Measurements from ENCODE around the gene HSPA12A. TPM values are rescaled to one million over a fixed set of nuclear protein-coding genes. Genes with fewer than 3 reads are reported as not detected.

Gene HSPA12A
- polyA plus RNA-seq, 2 of the 4 experiments (the other 2 are of a cell fraction) = 16.9 to 17.0 TPM

DNA sequence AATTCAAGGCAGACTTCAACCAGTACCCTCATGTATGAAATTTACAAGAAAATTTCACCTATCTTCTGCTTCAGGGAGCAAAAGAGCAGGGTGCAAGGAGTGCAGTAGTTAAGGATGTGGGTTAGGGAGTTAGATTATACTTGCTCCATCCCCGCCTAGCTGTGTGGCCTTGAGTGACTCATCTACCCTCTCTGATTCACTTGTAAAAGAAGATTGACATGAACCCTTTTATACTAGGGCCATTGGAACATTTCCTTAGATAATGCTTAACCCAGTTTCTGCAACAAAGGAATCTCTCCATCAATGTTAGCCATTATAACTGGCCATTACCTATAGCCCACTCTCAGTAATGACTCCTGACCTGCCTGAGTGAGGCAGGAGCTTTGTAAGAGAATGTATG, 10.2 kb upstream of the HSPA12A start:
- Histone ChIP-seq H3K4me1 (peaks cover 32% of the 10 kb centered on the region), H3K27ac (peak overlapping the region; percentile 30 to 68; a peak in 3 of 6 replicates), H3K4me2 (peak overlapping the region; percentile 37; the same call in 2 of the 3 replicates), H3K4me3 (no peak overlapping the region), H3K9me3 (0 out of 3 replicates have a peak, but pooled peaks cover 3% of the 10 kb centered on the region)
- WGBS (ENCODE audit: missing lambda C conversion rate) = 15% methylated on average over 1 of the region's 1 CpG
- no peak for FAIRE-seq
- CTCF ChIA-PET = interaction anchor here (1.0 to 1.6 kb wide), 3 partner anchors 9 to 70 kb away, joined by 4 to 5 read pairs (median 4); partner anchors contain the start of gene HSPA12A
- TF ChIP-seq FOSB (CRISPR knock-in tag; IDR thresholded peaks at IDR 0.05) = no peak
- no peak for TF ChIP-seq ESRRA (IDR thresholded peaks at IDR 0.05; ENCODE audit: borderline replicate concordance, low read length)
- TF ChIP-seq TFCP2L1 (CRISPR knock-in tag; IDR thresholded peaks at IDR 0.05) = no peak
- TF ChIP-seq ZC3H11A (IDR thresholded peaks at IDR 0.05) = no peak
- TF ChIP-seq NPAS2 (CRISPR knock-in tag; IDR thresholded peaks at IDR 0.05; ENCODE audit: borderline replicate concordance) = no peak
- no peak for TF ChIP-seq FOSL2 (IDR thresholded peaks at IDR 0.05)
- no peak for TF ChIP-seq FOSL2 (CRISPR knock-in tag; IDR thresholded peaks at IDR 0.05)
- TF ChIP-seq, protein P1, sequence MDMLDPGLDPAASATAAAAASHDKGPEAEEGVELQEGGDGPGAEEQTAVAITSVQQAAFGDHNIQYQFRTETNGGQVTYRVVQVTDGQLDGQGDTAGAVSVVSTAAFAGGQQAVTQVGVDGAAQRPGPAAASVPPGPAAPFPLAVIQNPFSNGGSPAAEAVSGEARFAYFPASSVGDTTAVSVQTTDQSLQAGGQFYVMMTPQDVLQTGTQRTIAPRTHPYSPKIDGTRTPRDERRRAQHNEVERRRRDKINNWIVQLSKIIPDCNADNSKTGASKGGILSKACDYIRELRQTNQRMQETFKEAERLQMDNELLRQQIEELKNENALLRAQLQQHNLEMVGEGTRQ (IDR thresholded peaks at IDR 0.05) = no peak
- TF ChIP-seq, protein P2, sequence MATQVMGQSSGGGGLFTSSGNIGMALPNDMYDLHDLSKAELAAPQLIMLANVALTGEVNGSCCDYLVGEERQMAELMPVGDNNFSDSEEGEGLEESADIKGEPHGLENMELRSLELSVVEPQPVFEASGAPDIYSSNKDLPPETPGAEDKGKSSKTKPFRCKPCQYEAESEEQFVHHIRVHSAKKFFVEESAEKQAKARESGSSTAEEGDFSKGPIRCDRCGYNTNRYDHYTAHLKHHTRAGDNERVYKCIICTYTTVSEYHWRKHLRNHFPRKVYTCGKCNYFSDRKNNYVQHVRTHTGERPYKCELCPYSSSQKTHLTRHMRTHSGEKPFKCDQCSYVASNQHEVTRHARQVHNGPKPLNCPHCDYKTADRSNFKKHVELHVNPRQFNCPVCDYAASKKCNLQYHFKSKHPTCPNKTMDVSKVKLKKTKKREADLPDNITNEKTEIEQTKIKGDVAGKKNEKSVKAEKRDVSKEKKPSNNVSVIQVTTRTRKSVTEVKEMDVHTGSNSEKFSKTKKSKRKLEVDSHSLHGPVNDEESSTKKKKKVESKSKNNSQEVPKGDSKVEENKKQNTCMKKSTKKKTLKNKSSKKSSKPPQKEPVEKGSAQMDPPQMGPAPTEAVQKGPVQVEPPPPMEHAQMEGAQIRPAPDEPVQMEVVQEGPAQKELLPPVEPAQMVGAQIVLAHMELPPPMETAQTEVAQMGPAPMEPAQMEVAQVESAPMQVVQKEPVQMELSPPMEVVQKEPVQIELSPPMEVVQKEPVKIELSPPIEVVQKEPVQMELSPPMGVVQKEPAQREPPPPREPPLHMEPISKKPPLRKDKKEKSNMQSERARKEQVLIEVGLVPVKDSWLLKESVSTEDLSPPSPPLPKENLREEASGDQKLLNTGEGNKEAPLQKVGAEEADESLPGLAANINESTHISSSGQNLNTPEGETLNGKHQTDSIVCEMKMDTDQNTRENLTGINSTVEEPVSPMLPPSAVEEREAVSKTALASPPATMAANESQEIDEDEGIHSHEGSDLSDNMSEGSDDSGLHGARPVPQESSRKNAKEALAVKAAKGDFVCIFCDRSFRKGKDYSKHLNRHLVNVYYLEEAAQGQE (IDR thresholded peaks at IDR 0.05) = no peak
- TF ChIP-seq, protein P3, sequence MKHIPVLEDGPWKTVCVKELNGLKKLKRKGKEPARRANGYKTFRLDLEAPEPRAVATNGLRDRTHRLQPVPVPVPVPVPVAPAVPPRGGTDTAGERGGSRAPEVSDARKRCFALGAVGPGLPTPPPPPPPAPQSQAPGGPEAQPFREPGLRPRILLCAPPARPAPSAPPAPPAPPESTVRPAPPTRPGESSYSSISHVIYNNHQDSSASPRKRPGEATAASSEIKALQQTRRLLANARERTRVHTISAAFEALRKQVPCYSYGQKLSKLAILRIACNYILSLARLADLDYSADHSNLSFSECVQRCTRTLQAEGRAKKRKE (CRISPR knock-in tag; IDR thresholded peaks at IDR 0.05; ENCODE audit: low read depth) = no peak
- TF ChIP-seq CHD4 (IDR thresholded peaks at IDR 0.05; ENCODE audit: borderline replicate concordance) = no peak
- no peak for DNase-seq (ENCODE audit: low read depth in 1 of 2, low spot score in 1 of 2)
- POLR2A ChIA-PET = interaction anchor here (1.6 kb wide), 1 partner anchor 9 kb away, joined by 8 read pairs; no protein-coding TSS in a partner anchor
- no peak for ATAC-seq

DNA sequence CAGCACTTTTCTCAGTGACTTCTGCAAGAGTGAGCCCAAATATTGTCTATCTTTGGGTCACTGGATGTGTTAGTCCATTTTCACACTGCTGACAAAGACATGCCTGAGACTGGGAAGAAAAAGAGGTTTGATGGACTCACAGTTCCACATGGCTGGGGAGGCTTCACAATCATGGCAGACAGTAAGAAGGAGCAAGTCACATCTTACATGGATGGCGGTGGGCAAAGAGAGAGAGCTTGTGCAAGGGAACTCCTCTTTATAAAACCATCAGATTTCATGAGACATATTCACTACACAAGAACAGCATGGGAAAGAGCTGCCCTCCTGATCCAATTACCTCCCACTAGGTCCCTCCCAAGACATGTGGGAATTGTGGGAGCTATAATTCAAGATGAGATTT, 6.1 kb upstream of the HSPA12A start:
- peaks cover 30% of the 10 kb centered on the region for H3K4me1 ChIP-seq
- TF ChIP-seq GATA3 (IDR thresholded peaks at IDR 0.05; ENCODE audit: borderline replicate concordance) = no peak
- TF ChIP-seq EP300 (IDR thresholded peaks at IDR 0.05) = no peak
- TF ChIP-seq FOSL2 (IDR thresholded peaks at IDR 0.05) = no peak
- TF ChIP-seq FOSL2 (CRISPR knock-in tag; IDR thresholded peaks at IDR 0.05) = no peak
- no peak for TF ChIP-seq NR3C1 (IDR thresholded peaks at IDR 0.05)
- TF ChIP-seq ZFP36 (IDR thresholded peaks at IDR 0.05; ENCODE audit: borderline replicate concordance, partially characterized antibody) = no peak
- no peak for TF ChIP-seq ZNF302 (CRISPR knock-in tag; IDR thresholded peaks at IDR 0.05)
- TF ChIP-seq JUN (IDR thresholded peaks at IDR 0.05) = no peak
- TF ChIP-seq ESRRA (IDR thresholded peaks at IDR 0.05; ENCODE audit: borderline replicate concordance, low read length) = no peak
- no peak for TF ChIP-seq HOXB13 (CRISPR knock-in tag; IDR thresholded peaks at IDR 0.05; ENCODE audit: low read depth)
- TF ChIP-seq RARB (CRISPR knock-in tag; IDR thresholded peaks at IDR 0.05) = no peak
- TF ChIP-seq ZC3H11A (IDR thresholded peaks at IDR 0.05) = no peak
- TF ChIP-seq HDAC2 (IDR thresholded peaks at IDR 0.05) = no peak
- TF ChIP-seq CBX2 (IDR thresholded peaks at IDR 0.05; ENCODE audit: borderline replicate concordance, low read depth) = no peak
- H3K27ac ChIP-seq = peak overlapping the region; percentile 65 to 72
- ATAC-seq (no peak), FAIRE-seq (no peak), DNase-seq (ENCODE audit: low read depth in 1 of 2, low spot score in 1 of 2) (no peak)
- H3K9me3 ChIP-seq = 0 out of 3 replicates have a peak, but pooled peaks cover 3% of the 10 kb centered on the region
- H3K4me3 ChIP-seq = no peak overlapping the region
- ChIA-PET POLR2A (interaction anchor here (1.2 kb wide), 1 partner anchor 12 kb away, joined by 3 read pairs; no protein-coding TSS in a partner anchor), CTCF (interaction anchor here (0.9 to 2.1 kb wide), 5 partner anchors 11 to 66 kb away, joined by 3 to 5 read pairs (median 4); no protein-coding TSS in a partner anchor)
- 94% methylated on average over 1 of the region's 1 CpG for WGBS (ENCODE audit: missing lambda C conversion rate)
- peak overlapping the region; percentile 49 for H3K4me2 ChIP-seq
